Parietal lobe (tissue), 2 donors: ENCODE measurements around the gene CEACAM19. TPM values are rescaled to one million over a fixed set of nuclear protein-coding genes. Genes with fewer than 3 reads are reported as not detected.

Source experiments
- small RNA-seq: library from RNA; depleted of rRNA; stranded (forward); fragments of <200 nt; gene quantifications from one replicate; pipeline ENCODE3, GENCODE V24; 2014; ENCODE audit warnings: low replicate concordance
- total RNA-seq: library from RNA; depleted of rRNA; stranded (reverse); fragments of >200 nt; gene quantifications from one replicate; pipeline ENCODE4 v1.2.3, GENCODE V29; 2014

The CEACAM19 gene
- 5.3 TPM for total RNA-seq

GRCh38 chr19:44671400-44671799, at the start of gene CEACAM19:
TSS of gene CEACAM19 (plus strand) at chr19:44671482. CDS start at chr19:44671932, 450 bp downstream.

GRCh38 chr19:44643605-44644401, 27.5 kb upstream of the CEACAM19 start, which contains the start of gene PVR:
TSS of gene PVR (plus strand) at chr19:44643910. CDS start at chr19:44644097, 187 bp downstream.

GRCh38 chr19:44698492-44699201, 27.4 kb downstream of the CEACAM19 start, which contains the start of gene CEACAM16:
TSS of gene CEACAM16 (plus strand) at chr19:44699151. CDS start at chr19:44701457, 2,306 bp downstream.

Small RNA genes lying within 50 kb of the gene (small RNA-seq; reads per million reads assigned to genes)
- gene RF00285 = not detected

Other genes starting within 250 kb of the CEACAM19 start
- 16.6 TPM for gene ZNF229, start 223.0 kb upstream of the CEACAM19 start, total RNA-seq
- gene ZNF180, start 171.0 kb upstream of the CEACAM19 start, total RNA-seq = 24.4 TPM
- not detected for gene CEACAM20, start 141.8 kb upstream of the CEACAM19 start, total RNA-seq
- gene IGSF23, start 57.9 kb upstream of the CEACAM19 start, total RNA-seq = not detected
- gene PVR, start 27.6 kb upstream of the CEACAM19 start, total RNA-seq = 55.7 TPM
- not detected for gene CEACAM16, start 27.7 kb downstream of the CEACAM19 start, total RNA-seq
- gene BCL3, start 77.2 kb downstream of the CEACAM19 start, total RNA-seq = not detected
- gene CBLC, start 106.4 kb downstream of the CEACAM19 start, total RNA-seq = not detected
- gene BCAM, start 137.6 kb downstream of the CEACAM19 start, total RNA-seq = 3.4 TPM
- 23.8 TPM for gene NECTIN2, start 174.8 kb downstream of the CEACAM19 start, total RNA-seq
- gene TOMM40, start 219.8 kb downstream of the CEACAM19 start, total RNA-seq = 29.4 TPM
- 51.3 TPM for gene APOE, start 234.3 kb downstream of the CEACAM19 start, total RNA-seq
- gene APOC1, start 243.1 kb downstream of the CEACAM19 start, total RNA-seq = 0.94 TPM